IMR-90 (cell line): Measurements from ENCODE around the gene HACD2. TPM values are rescaled to one million over a fixed set of nuclear protein-coding genes. Genes with fewer than 3 reads are reported as not detected.

Source experiments
- ATAC-seq: fragments of 200-7000 bp; cut with Tn5 transposase; 2 replicates; pipeline ENCODE4 v1.9.1; 2020; ENCODE audit warnings: low read depth, mild to moderate bottlenecking, moderate library complexity
- BruUV-seq: library from RNA; stranded (reverse); fragments of 400-500 nt; replicated peaks from 2 replicates; lab custom pipeline; 2021; lab: Mats Ljungman, UMichigan
- CTCF ChIA-PET: fragments of 300-600 bp; formaldehyde crosslinking; extraction: SDS; loops from one replicate; lab custom pipeline; 2021; ENCODE audit warnings: antibody characterized with exemption; lab: Yijun Ruan, JAX
- POLR2A ChIA-PET: fragments of 300-600 bp; sonication (Branson Sonifier 250); formaldehyde crosslinking; loops from one replicate; lab custom pipeline; 2022; ENCODE audit warnings: antibody characterized with exemption; ENCODE audit not compliant: unreplicated experiment; lab: Charles Lee
- DNase-seq: peaks from one replicate; pipeline ENCODE4 v3.0.0; 2013
- H2AFZ ChIP-seq: replicated peaks from 2 replicates; pipeline ENCODE3; 2013; ENCODE audit warnings: low read length, mild to moderate bottlenecking; ENCODE audit not compliant: poor library complexity
- H2AK5ac ChIP-seq: 2 replicates; pipeline ENCODE4 v1.6.1; 2013; ENCODE audit warnings: low read depth, low read length, inconsistent platforms
- H2AK9ac ChIP-seq: replicated peaks from 2 replicates; pipeline ENCODE3; 2013; ENCODE audit warnings: mild to moderate bottlenecking, low read depth, low read length, moderate library complexity; ENCODE audit not compliant: poor library complexity
- H2BK120ac ChIP-seq: 2 replicates; pipeline ENCODE4 v1.6.1; 2013; ENCODE audit warnings: low read depth, low read length, inconsistent platforms
- H2BK15ac ChIP-seq: 3 replicates; pipeline ENCODE4 v1.6.1; 2013; ENCODE audit warnings: low read depth, low read length, inconsistent platforms
- H2BK20ac ChIP-seq: 2 replicates; pipeline ENCODE4 v1.6.1; 2013; ENCODE audit warnings: low read depth, mild to moderate bottlenecking, inconsistent platforms, low read length, moderate library complexity
- H2BK5ac ChIP-seq: 2 replicates; pipeline ENCODE4 v1.6.1; 2013; ENCODE audit warnings: mild to moderate bottlenecking, low read depth, low read length, inconsistent platforms; ENCODE audit not compliant: poor library complexity, severe bottlenecking
- H3K14ac ChIP-seq: replicated peaks from 2 replicates; pipeline ENCODE4 v1.6.1; 2013; ENCODE audit warnings: low read depth, low read length, inconsistent platforms
- H3K18ac ChIP-seq: 2 replicates; pipeline ENCODE4 v1.6.1; 2013; ENCODE audit warnings: low read depth, low read length, control low read depth
- H3K23ac ChIP-seq: 2 replicates; pipeline ENCODE4 v1.6.1; 2013; ENCODE audit warnings: low read depth, low read length, inconsistent platforms
- H3K27ac ChIP-seq: 2 replicates; pipeline ENCODE4 v1.5.1; 2013; ENCODE audit warnings: mild to moderate bottlenecking, control low read depth, low read length; ENCODE audit not compliant: insufficient read depth
- H3K27me3 ChIP-seq: 2 replicates; pipeline ENCODE4 v1.6.1; 2013; ENCODE audit warnings: low read length; ENCODE audit not compliant: control insufficient read depth, insufficient read depth
- H3K36me3 ChIP-seq: 2 replicates; pipeline ENCODE4 v1.6.1; 2013; ENCODE audit warnings: low read length, mixed read lengths; ENCODE audit not compliant: control insufficient read depth, insufficient read depth
- H3K4ac ChIP-seq: 2 replicates; pipeline ENCODE4 v1.6.1; 2013; ENCODE audit warnings: low read depth, low read length, inconsistent platforms
- H3K4me1 ChIP-seq: 2 replicates; pipeline ENCODE4 v1.6.1; 2013; ENCODE audit warnings: low read length, mixed read lengths; ENCODE audit not compliant: control insufficient read depth, insufficient read depth
- H3K4me2 ChIP-seq: 2 replicates; pipeline ENCODE4 v1.6.1; 2013; ENCODE audit warnings: low read depth, mild to moderate bottlenecking, control low read depth, low read length, moderate library complexity
- H3K4me3 ChIP-seq: 2 replicates; pipeline ENCODE4 v1.5.1; 2013; ENCODE audit warnings: low read depth, mild to moderate bottlenecking, control low read depth, low read length, moderate library complexity; ENCODE audit not compliant: insufficient read depth
- H3K56ac ChIP-seq: 2 replicates; pipeline ENCODE4 v1.6.1; 2013; ENCODE audit warnings: low read length, inconsistent platforms; ENCODE audit not compliant: insufficient read depth; ENCODE audit errors: extremely low read depth
- H3K79me1 ChIP-seq, 2 experiments: 2 replicates each; pipeline ENCODE4 v1.6.1; 2013; ENCODE audit warnings: low read length in 2 of 2, inconsistent platforms in 1 of 2, low read depth in 1 of 2
- H3K9ac ChIP-seq: 2 replicates; pipeline ENCODE4 v1.6.1; 2013; ENCODE audit warnings: low read depth, low read length, control low read depth
- H3K9me1 ChIP-seq: 2 replicates; pipeline ENCODE4 v1.6.1; 2013; ENCODE audit warnings: low read length, inconsistent platforms; ENCODE audit not compliant: insufficient read depth
- H3K9me3 ChIP-seq: 2 replicates; pipeline ENCODE4 v1.6.1; 2013; ENCODE audit warnings: low read length; ENCODE audit not compliant: control insufficient read depth, insufficient read depth
- H4K20me1 ChIP-seq: 2 replicates; pipeline ENCODE4 v1.6.1; 2013; ENCODE audit warnings: low read length, inconsistent platforms; ENCODE audit not compliant: insufficient read depth
- H4K5ac ChIP-seq: 2 replicates; pipeline ENCODE4 v1.6.1; 2013; ENCODE audit warnings: mild to moderate bottlenecking, low read depth, low read length, control low read depth
- H4K8ac ChIP-seq, 2 experiments: 2 replicates each; pipeline ENCODE4 v1.6.1; 2013; ENCODE audit warnings: low read depth in 2 of 2, low read length in 2 of 2, control low read depth in 1 of 2, inconsistent platforms in 1 of 2
- H4K91ac ChIP-seq: 2 replicates; pipeline ENCODE4 v1.6.1; 2013; ENCODE audit warnings: low read depth, low read length, inconsistent platforms; ENCODE audit not compliant: insufficient read depth
- BHLHE40 ChIP-seq: fragments of 150-350 bp; IDR thresholded peaks from 2 replicates; pipeline ENCODE4 v1.6.1; 2016; ENCODE audit warnings: mild to moderate bottlenecking, low read depth, low read length
- WGBS, 2 experiments: methylation state at CpG; one replicate each; pipeline versions ENCODE4 v1.1.5 to v1.1.7; 2013; ENCODE audit warnings: missing lambda C conversion rate in 2 of 2; ENCODE audit not compliant: insufficient read length in 1 of 2; ENCODE audit errors: extremely low coverage in 2 of 2; 5-methylcytosine and 5-hydroxymethylcytosine counted together
- dilution Hi-C: fragments of 300-500 bp; cut with HindIII; formaldehyde crosslinking; loops from one replicate; pipeline ENCODE4 v1.14.3; 2018; ENCODE audit warnings: low sequenced_read_pairs; ENCODE audit not compliant: unreplicated experiment
- in situ Hi-C: fragments of 300-500 bp; cut with MboI; formaldehyde crosslinking; loops from 3 replicates; pipeline ENCODE4 v1.14.3; 2019; ENCODE audit warnings: low sequenced_read_pairs, inconsistent platforms, mixed read lengths
- intact Hi-C: fragments of 100-400 bp; cut with micrococcal nuclease; formaldehyde crosslinking; loops from 2 replicates; pipeline ENCODE4 v1.10.0; 2022
- polyA plus RNA-seq, 3 experiments: library from polyadenylated mRNA; depleted of rRNA; stranded (reverse); fragments of >200 nt; gene quantifications; 2 replicates each; pipeline ENCODE4 v1.2.3, GENCODE V29; 2012; ENCODE audit warnings: low replicate concordance in 1 of 3
- total RNA-seq: library from RNA; depleted of rRNA; stranded (reverse); fragments of >200 nt; gene quantifications from 2 replicates; pipeline ENCODE4 v1.2.3, GENCODE V29; 2012

Gene HACD2
- total and polyA plus RNA-seq, 2 of the 4 experiments (the other 2 are of a cell fraction), result 21.5 to 22.6 TPM

DNA sequence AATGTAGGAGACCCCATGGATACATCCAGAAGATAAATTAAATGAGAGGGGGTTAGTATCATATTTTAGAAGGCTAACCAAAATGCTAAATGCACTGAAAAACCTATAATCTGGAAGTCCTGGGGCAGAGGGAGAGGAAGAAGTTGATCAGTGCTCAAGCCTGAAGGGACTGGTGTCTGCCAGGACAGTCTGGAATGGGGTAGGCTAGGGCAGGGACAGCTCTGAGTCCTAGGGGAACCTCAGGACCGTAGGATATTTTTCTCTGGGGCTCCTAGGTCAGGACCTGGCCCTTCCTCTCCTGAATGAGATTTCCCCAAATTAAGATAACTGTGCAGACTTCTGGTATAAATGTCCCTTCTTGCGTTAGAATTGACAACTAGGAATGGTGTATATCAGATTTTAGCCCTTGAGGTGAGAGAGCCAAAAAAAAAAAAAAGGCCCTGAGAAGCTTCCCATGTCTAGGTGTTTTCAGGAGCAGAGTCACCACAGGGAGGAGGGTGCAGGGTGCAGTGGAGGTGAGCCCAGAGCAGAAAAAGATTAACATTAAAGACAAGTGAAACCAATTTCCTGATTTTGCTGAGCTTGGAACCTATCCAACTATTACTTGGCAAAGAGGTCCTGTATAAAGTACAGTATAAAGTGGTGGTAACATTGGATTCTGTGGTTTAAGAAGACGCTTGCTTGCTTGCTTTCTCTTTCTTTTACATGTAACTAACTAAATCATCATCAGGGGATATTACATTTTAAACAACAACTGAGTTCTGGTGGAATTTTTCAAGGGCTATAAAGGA lies 63.5 kb downstream of the HACD2 start:
- Histone ChIP-seq H3K4me1 (no peaks in the 10 kb centered on the region), H3K9me1 (peaks cover 4% of the 10 kb centered on the region; the same call in 1 of the 2 replicates), H2AFZ (no peak overlapping the region), H3K56ac (no peak overlapping the region), H4K5ac (no peak overlapping the region), H3K9me3 (no peaks in the 10 kb centered on the region), H3K9ac (no peak overlapping the region), H4K91ac (no peak overlapping the region), H2BK20ac (0 out of 2 replicates have a peak overlapping the region, but pooled peaks have one; percentile 14), H3K4me2 (no peak overlapping the region), H2BK120ac (no peak overlapping the region; the same call in 1 of the 2 replicates), H3K27me3 (no peaks in the 10 kb centered on the region), H2BK15ac (no peak overlapping the region), H2AK5ac (no peak overlapping the region), H2BK5ac (no peak overlapping the region), H4K20me1 (no peaks in the 10 kb centered on the region), H3K23ac (no peak overlapping the region), H3K4me3 (no peak overlapping the region), H3K18ac (no peak overlapping the region), H3K27ac (no peak overlapping the region), H3K14ac (no peak overlapping the region), H3K79me1 (peaks cover 0 to 11% of the 10 kb centered on the region in 2 experiments; a peak in 3 of 4 replicates), H3K4ac (no peak overlapping the region), H2AK9ac (no peak overlapping the region), H3K36me3 (peaks cover 5% of the 10 kb centered on the region), H4K8ac (no peak overlapping the region)
- POLR2A ChIA-PET, result no interaction called here
- peak; percentile 35 for ATAC-seq
- peak; percentile 54 for DNase-seq
- intact Hi-C loops (no loop called here), in situ Hi-C loops (no loop called here), dilution Hi-C loops (no loop called here)
- no peak for TF ChIP-seq BHLHE40
- BruUV-seq, result no TSS peak
- CTCF ChIA-PET, result no interaction called here
- no CpG with 5 or more reads among the region's 3 CpGs for WGBS, 2 experiments
